ENCODE measurements around the gene CTNNB1. TPM values are rescaled to one million over a fixed set of nuclear protein-coding genes. Genes with fewer than 3 reads are reported as not detected.

Gene CTNNB1
- total and polyA plus RNA-seq, 2 of the 8 experiments (the other 6 are each of a cell fraction or from before 2014, with no cell fraction given) = 356 to 579 TPM

DNA sequence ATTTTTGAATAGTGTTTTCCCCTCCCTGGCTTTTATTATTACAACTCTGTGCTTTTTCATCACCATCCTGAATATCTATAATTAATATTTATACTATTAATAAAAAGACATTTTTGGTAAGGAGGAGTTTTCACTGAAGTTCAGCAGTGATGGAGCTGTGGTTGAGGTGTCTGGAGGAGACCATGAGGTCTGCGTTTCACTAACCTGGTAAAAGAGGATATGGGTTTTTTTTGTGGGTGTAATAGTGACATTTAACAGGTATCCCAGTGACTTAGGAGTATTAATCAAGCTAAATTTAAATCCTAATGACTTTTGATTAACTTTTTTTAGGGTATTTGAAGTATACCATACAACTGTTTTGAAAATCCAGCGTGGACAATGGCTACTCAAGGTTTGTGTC is 24.4 kb downstream of the CTNNB1 start:
- no peak overlapping the region for H2BK12ac ChIP-seq (ENCODE audit: low read depth, low read length)
- peaks cover 22 to 27% of the 10 kb centered on the region in 2 experiments for H4K20me1 ChIP-seq (replicated peaks in 1 of 2; ENCODE audit: control insufficient read depth in 1 of 2, insufficient read depth in 2 of 2, low read length in 2 of 2)
- H3K27ac ChIP-seq (ENCODE audit: low read depth, low read length) = no peak overlapping the region
- H3K23ac ChIP-seq (ENCODE audit: insufficient read length) = no peak overlapping the region
- no peak overlapping the region for H2AFZ ChIP-seq (ENCODE audit: low read length)
- H3K56ac ChIP-seq (replicated peaks; ENCODE audit: insufficient read length, low read depth, low read length) = no peak overlapping the region
- peaks cover 0 to 1% (median 0%) of the 10 kb centered on the region in 4 experiments; a peak in 1 of 7 replicates for H3K27me3 ChIP-seq (replicated peaks in 1 of 4; ENCODE audit: control insufficient read depth in 3 of 4, extremely low read depth in 1 of 4, insufficient read depth in 3 of 4, low read length in 3 of 4)
- H3K14ac ChIP-seq (ENCODE audit: insufficient read length) = no peak overlapping the region
- H3K18ac ChIP-seq (ENCODE audit: extremely low read depth, low read length) = no peak overlapping the region
- H3K4ac ChIP-seq (replicated peaks; ENCODE audit: insufficient read length, low read depth, low read length) = no peak overlapping the region
- FAIRE-seq (no peak), DNase-seq (ENCODE audit: low read depth in 1 of 2, low spot score in 2 of 2) (no peak)
- POLR2A ChIA-PET (ENCODE audit: partially characterized antibody) = interaction anchor here (1.7 to 2.1 kb wide), 3 partner anchors 10 to 20 kb away, joined by 3 to 9 read pairs (median 5); no protein-coding TSS in a partner anchor
- no peaks in the 10 kb centered on the region for H3K9me3 ChIP-seq (ENCODE audit: insufficient read depth in 2 of 2, low read depth in 1 of 2, low read length in 1 of 2)
- H3K36me3 ChIP-seq (ENCODE audit: control insufficient read depth in 2 of 4, insufficient read depth in 4 of 4, low read length in 3 of 4) = peaks cover 19 to 55% (median 36%) of the 10 kb centered on the region in 4 experiments
- H2BK15ac ChIP-seq (ENCODE audit: low read length) = no peak overlapping the region
- peaks cover 7 to 100% of the 10 kb centered on the region in 2 experiments for H3K79me2 ChIP-seq (ENCODE audit: control insufficient read depth in 1 of 2, insufficient read depth in 2 of 2, low read length in 2 of 2)
- H2BK120ac ChIP-seq (replicated peaks; ENCODE audit: low read depth, low read length) = no peak overlapping the region
- H3K4me2 ChIP-seq (ENCODE audit: insufficient read depth in 1 of 2, low read depth in 2 of 2, low read length in 2 of 2) = no peak overlapping the region
- CTCF ChIA-PET (ENCODE audit: partially characterized antibody) = no interaction called here
- no peak overlapping the region for H4K91ac ChIP-seq (replicated peaks; ENCODE audit: insufficient read length, low read length)
- H4K5ac ChIP-seq (ENCODE audit: insufficient read length, low read depth, low read length) = no peak overlapping the region
- no peak overlapping the region for H4K8ac ChIP-seq (ENCODE audit: extremely low read depth, insufficient read depth, low read length)
- no peaks in the 10 kb centered on the region for H3K23me2 ChIP-seq (ENCODE audit: low read depth, low read length)
- H2BK20ac ChIP-seq (ENCODE audit: low read length) = no peak overlapping the region
- H3K79me1 ChIP-seq (ENCODE audit: low read depth, low read length) = peaks cover 4% of the 10 kb centered on the region; the same call in 1 of the 2 replicates
- no peak overlapping the region for H2BK5ac ChIP-seq (ENCODE audit: low read depth, low read length)
- TF ChIP-seq KDM1A (IDR thresholded peaks at IDR 0.05; ENCODE audit: borderline replicate concordance, low read length) (no peak), SIN3A (conservative IDR thresholded peaks at IDR 0.05 in 1 of 2, IDR thresholded peaks at IDR 0.05 in 1 of 2; ENCODE audit: low read depth in 1 of 2, low read length in 2 of 2) (no peak), TAF1 (IDR thresholded peaks at IDR 0.05; ENCODE audit: low read depth, low read length) (no peak), EZH2 (IDR thresholded peaks at IDR 0.05; ENCODE audit: low read depth, low read length, severe bottlenecking) (no peak), CEBPB (IDR thresholded peaks at IDR 0.05; ENCODE audit: low read depth, low read length) (no peak), CTBP2 (IDR thresholded peaks at IDR 0.05; ENCODE audit: borderline replicate concordance, insufficient read depth, insufficient read length, low read length) (no peak), GTF2F1 (IDR thresholded peaks at IDR 0.05; ENCODE audit: borderline replicate concordance, low read depth, low read length) (no peak), CHD2 (IDR thresholded peaks at IDR 0.05; ENCODE audit: low read length) (no peak), BCL11A (IDR thresholded peaks at IDR 0.05; ENCODE audit: low read depth in 2 of 2, low read length in 2 of 2) (no peak), NRF1 (IDR thresholded peaks at IDR 0.05; ENCODE audit: low read depth, low read length) (no peak), CHD1 (IDR thresholded peaks at IDR 0.05; ENCODE audit: low read depth, low read length) (no peak), TBP (IDR thresholded peaks at IDR 0.05; ENCODE audit: low read depth, low read length) (no peak), SP2 (IDR thresholded peaks at IDR 0.05; ENCODE audit: low read length) (no peak)
- TF ChIP-seq, protein P1, sequence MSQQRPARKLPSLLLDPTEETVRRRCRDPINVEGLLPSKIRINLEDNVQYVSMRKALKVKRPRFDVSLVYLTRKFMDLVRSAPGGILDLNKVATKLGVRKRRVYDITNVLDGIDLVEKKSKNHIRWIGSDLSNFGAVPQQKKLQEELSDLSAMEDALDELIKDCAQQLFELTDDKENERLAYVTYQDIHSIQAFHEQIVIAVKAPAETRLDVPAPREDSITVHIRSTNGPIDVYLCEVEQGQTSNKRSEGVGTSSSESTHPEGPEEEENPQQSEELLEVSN (IDR thresholded peaks at IDR 0.05) = no peak
- H3K4me1 ChIP-seq (replicated peaks in 1 of 4; ENCODE audit: control insufficient read depth in 3 of 4, insufficient read depth in 4 of 4, low read length in 3 of 4) = peaks cover 0 to 6% (median 0%) of the 10 kb centered on the region in 4 experiments; a peak in 3 of 7 replicates
- H3K9ac ChIP-seq (replicated peaks in 1 of 4; ENCODE audit: extremely low read depth in 1 of 4, low read depth in 3 of 4, low read length in 3 of 4) = no peak overlapping the region
- no peak overlapping the region for H3K4me3 ChIP-seq (ENCODE audit: extremely low read depth in 1 of 4, insufficient read depth in 2 of 4, low read depth in 3 of 4, low read length in 4 of 4)
- no peak overlapping the region for H2AK5ac ChIP-seq (ENCODE audit: low read depth, low read length)
- 94% methylated on average over 2 of the region's 2 CpGs; no CpG with 5 or more reads in 1 of the 2 experiments for WGBS, 2 experiments (ENCODE audit: extremely low coverage in 1 of 2, insufficient coverage in 1 of 2, insufficient read length in 1 of 2, insufficient replicate concordance in 2 of 2, low coverage in 1 of 2, low lambda C conversion rate in 2 of 2, missing lambda C conversion rate in 1 of 2)

All from H1 (cell line).